ENCODE data around the gene SERINC3. TPM values are rescaled to one million over a fixed set of nuclear protein-coding genes. Genes with fewer than 3 reads are reported as not detected.

SERINC3 gene
- total RNA-seq, 4 donors from 2014 or later: 119 to 140 (median 131) TPM

GRCh38 chr20:44467289-44467883 lies 54.5 kb downstream of the SERINC3 start:
- no peaks in the 10 kb centered on the region for H3K36me3 ChIP-seq
- no peaks in the 10 kb centered on the region for H3K9me3 ChIP-seq
- H3K27me3 ChIP-seq: peaks cover 3% of the 10 kb centered on the region
- H3K4me1 ChIP-seq: no peaks in the 10 kb centered on the region
- no peak overlapping the region for H3K27ac ChIP-seq
- no peak overlapping the region for H3K4me3 ChIP-seq
- TF ChIP-seq POLR2AphosphoS5 (IDR thresholded peaks at IDR 0.05) (peak; percentile 80), EP300 (IDR thresholded peaks at IDR 0.05) (no peak), POLR2A (IDR thresholded peaks at IDR 0.05) (no peak), CTCF (IDR thresholded peaks at IDR 0.05) (no peak)
- peak; percentile 90 for ATAC-seq
- 51 to 100% methylated on average over 1 to 5 of the region's 12 CpGs for WGBS, 2 donors (ENCODE audit: low coverage in 1 of 2)

DNA sequence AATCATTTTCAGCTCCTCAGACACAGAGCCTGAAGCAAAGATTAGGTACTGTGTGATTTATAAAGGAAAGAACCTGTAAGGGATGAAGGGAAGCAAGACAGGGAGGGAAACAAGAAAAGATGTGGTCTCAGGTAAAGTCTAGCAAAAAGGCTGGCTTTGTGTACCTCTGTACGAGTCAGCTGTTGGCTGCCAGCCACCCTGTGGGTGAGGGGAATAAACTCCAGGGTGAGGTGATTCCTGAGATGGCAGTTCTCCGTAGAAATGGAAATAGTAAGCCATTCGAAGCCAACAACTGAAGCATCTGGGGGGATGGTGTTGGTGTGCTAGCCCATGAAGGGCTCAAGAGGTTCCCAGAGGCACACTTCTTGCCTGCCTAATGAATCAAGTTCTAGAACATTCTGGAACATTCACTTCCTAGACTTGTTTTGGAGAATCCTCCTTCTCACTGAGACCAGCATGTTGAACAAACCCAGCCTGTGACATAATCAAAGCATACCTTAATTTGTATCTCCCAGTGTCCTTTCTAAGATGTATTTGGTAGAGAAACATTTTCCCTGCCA lies 56.8 kb downstream of the SERINC3 start:
- TF ChIP-seq POLR2AphosphoS5 (IDR thresholded peaks at IDR 0.05): no peak
- H3K36me3 ChIP-seq: no peaks in the 10 kb centered on the region
- no peak overlapping the region for H3K4me3 ChIP-seq
- no peaks in the 10 kb centered on the region for H3K27me3 ChIP-seq
- H3K9me3 ChIP-seq: no peaks in the 10 kb centered on the region
- no peaks in the 10 kb centered on the region for H3K4me1 ChIP-seq
- ATAC-seq: no peak
- no peak overlapping the region for H3K27ac ChIP-seq
- 40 to 43% methylated on average over 3 of the region's 3 CpGs for WGBS, 2 donors (ENCODE audit: low coverage in 1 of 2)

- 80% methylated on average over 1 of the region's 3 CpGs; no CpG with 5 or more reads in 1 of the 2 donors for WGBS, 2 donors (ENCODE audit: low coverage in 1 of 2)
- H3K27me3 ChIP-seq: no peaks in the 10 kb centered on the region
- H3K27ac ChIP-seq: no peak overlapping the region
- TF ChIP-seq CTCF (IDR thresholded peaks at IDR 0.05): no peak
- no peak for TF ChIP-seq EP300 (IDR thresholded peaks at IDR 0.05)
- TF ChIP-seq POLR2A (IDR thresholded peaks at IDR 0.05): no peak
- no peak for TF ChIP-seq POLR2AphosphoS5 (IDR thresholded peaks at IDR 0.05)
- no peaks in the 10 kb centered on the region for H3K9me3 ChIP-seq
- H3K4me3 ChIP-seq: no peak overlapping the region
- no peaks in the 10 kb centered on the region for H3K36me3 ChIP-seq
- no peaks in the 10 kb centered on the region for H3K4me1 ChIP-seq
- no peak for ATAC-seq
These were observed 57.4 kb downstream of the SERINC3 start for GRCh38 chr20:44464514-44464913.

GRCh38 chr20:44463466-44463865 lies 58.4 kb downstream of the SERINC3 start:
- WGBS, 2 donors (ENCODE audit: low coverage in 1 of 2): 71 to 77% methylated on average over 4 to 5 of the region's 5 CpGs

DNA sequence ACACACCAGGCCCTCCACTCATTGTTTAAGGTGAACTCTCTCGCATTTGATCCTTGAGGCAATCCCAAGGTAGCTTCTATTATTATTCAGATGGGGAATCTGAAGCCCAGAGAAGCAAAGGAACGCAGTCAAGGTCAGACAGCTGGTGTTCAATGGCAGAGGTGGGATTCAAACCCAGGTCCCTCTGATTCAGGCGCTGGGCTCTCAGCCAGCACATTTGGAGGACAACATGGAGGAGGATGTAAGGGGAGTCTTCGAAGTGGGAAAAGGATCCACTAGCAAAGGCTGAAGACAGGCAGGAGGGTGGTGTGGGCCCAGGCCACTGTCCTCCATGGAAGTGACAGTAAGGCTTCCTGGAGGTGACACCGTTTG lies 60.1 kb downstream of the SERINC3 start:
- ATAC-seq: no peak
- no peaks in the 10 kb centered on the region for H3K4me1 ChIP-seq

More at GRCh38 chr20:44463466-44463865, 58.4 kb downstream of the SERINC3 start:
- no peak for TF ChIP-seq EP300 (IDR thresholded peaks at IDR 0.05)
- no peak for TF ChIP-seq CTCF (IDR thresholded peaks at IDR 0.05)
- TF ChIP-seq POLR2AphosphoS5 (IDR thresholded peaks at IDR 0.05): no peak
- no peak for TF ChIP-seq POLR2A (IDR thresholded peaks at IDR 0.05)
- no peak overlapping the region for H3K27ac ChIP-seq
- no peaks in the 10 kb centered on the region for H3K27me3 ChIP-seq
- H3K36me3 ChIP-seq: no peaks in the 10 kb centered on the region
- H3K4me1 ChIP-seq: no peaks in the 10 kb centered on the region
- ATAC-seq: no peak
- H3K9me3 ChIP-seq: no peaks in the 10 kb centered on the region
- H3K4me3 ChIP-seq: no peak overlapping the region

More for the DNA sequence above, 60.1 kb downstream of the SERINC3 start:
- Histone ChIP-seq H3K36me3 (no peaks in the 10 kb centered on the region), H3K4me3 (no peak overlapping the region), H3K27ac (no peak overlapping the region), H3K27me3 (no peaks in the 10 kb centered on the region), H3K9me3 (no peaks in the 10 kb centered on the region)
- no peak for TF ChIP-seq CTCF (IDR thresholded peaks at IDR 0.05)
- no peak for TF ChIP-seq POLR2A (IDR thresholded peaks at IDR 0.05)
- TF ChIP-seq EP300 (IDR thresholded peaks at IDR 0.05): no peak
- no peak for TF ChIP-seq POLR2AphosphoS5 (IDR thresholded peaks at IDR 0.05)
- whole genome bisulfite sequencing, 2 donors (ENCODE audit: low coverage in 1 of 2): 57 to 76% methylated on average over 3 to 5 of the region's 5 CpGs

Measured in gastroesophageal sphincter (tissue), 4 donors.